Activated CD8-positive, alpha-beta memory T cell treated with anti-CD3 and anti-CD28 coated beads, Interleukin-2, amount 50 U/mL, for 48 hours (primary cell): Measurements from ENCODE around the gene RAB36.
A peak's percentile ranks its signal among the peaks of the same experiment; 100 is the strongest.

Source experiments
- DNase-seq: peaks from one replicate; pipeline ENCODE4 v3.0.0-alpha.2; 2020

The RAB36 gene, protein sequence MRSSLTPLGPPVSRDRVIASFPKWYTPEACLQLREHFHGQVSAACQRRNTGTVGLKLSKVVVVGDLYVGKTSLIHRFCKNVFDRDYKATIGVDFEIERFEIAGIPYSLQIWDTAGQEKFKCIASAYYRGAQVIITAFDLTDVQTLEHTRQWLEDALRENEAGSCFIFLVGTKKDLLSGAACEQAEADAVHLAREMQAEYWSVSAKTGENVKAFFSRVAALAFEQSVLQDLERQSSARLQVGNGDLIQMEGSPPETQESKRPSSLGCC

DNA sequence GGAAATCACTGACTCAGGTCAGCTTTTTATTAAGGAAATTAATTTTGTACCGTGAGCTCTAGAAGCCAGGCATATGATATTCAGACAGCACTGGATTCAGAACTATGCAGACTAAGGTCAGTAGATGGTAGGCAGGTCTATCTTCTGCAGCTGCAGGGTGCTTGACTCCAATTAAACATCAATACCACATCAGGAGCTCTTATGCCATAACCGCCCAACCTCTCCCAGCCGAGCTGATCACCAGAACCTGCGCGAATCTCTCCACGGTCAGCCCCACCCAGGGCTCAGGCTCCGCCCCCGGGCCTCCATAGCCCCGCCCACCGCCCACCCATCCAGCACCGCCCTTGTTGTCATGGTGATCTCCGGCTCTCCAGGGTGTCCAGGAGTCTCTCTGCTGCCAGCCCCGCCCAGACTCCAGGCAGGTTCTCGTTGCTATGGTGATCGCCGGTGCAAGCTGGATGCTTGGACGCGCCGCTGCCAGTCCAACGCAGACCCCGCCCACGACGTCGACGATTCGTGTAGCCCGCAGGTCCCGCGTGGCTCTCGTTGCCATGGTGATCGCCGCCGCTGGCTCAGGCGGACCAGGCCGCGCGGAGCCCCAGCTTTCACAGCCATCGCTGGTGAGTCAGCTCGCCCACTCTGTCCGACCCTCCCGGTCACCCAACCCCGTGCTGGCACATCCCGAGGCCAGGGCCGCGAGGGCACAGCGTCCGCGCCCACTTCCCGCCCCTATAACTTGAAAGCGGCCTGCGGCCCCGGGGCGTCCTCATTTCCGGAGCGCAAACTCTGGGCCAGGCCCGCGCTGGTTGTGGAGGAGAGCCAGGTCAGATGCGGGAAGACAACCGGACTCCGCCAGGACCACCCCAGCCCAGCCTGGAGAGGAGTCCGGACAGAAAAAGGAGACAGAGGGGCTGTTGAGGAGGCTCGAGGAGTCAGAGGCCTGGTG is at the start of gene RAB36:
Gene RAB36, plus strand, starts transcription at position 546 of the 946 bp plus-strand sequence. CDS start 1,140 bp downstream, outside the sequence.
- DNase-seq, result peak; percentile 89

DNA sequence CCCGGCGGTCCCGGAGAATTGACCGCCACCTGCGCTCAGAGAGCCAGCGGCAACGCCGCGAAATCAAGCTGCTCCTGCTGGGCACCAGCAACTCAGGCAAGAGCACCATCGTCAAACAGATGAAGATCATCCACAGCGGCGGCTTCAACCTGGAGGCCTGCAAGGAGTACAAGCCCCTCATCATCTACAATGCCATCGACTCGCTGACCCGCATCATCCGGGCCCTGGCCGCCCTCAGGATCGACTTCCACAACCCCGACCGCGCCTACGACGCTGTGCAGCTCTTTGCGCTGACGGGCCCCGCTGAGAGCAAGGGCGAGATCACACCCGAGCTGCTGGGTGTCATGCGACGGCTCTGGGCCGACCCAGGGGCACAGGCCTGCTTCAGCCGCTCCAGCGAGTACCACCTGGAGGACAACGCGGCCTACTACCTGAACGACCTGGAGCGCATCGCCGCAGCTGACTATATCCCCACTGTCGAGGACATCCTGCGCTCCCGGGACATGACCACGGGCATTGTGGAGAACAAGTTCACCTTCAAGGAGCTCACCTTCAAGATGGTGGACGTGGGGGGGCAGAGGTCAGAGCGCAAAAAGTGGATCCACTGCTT is 49.4 kb upstream of the RAB36 start:
- DNase-seq, result no peak

DNA sequence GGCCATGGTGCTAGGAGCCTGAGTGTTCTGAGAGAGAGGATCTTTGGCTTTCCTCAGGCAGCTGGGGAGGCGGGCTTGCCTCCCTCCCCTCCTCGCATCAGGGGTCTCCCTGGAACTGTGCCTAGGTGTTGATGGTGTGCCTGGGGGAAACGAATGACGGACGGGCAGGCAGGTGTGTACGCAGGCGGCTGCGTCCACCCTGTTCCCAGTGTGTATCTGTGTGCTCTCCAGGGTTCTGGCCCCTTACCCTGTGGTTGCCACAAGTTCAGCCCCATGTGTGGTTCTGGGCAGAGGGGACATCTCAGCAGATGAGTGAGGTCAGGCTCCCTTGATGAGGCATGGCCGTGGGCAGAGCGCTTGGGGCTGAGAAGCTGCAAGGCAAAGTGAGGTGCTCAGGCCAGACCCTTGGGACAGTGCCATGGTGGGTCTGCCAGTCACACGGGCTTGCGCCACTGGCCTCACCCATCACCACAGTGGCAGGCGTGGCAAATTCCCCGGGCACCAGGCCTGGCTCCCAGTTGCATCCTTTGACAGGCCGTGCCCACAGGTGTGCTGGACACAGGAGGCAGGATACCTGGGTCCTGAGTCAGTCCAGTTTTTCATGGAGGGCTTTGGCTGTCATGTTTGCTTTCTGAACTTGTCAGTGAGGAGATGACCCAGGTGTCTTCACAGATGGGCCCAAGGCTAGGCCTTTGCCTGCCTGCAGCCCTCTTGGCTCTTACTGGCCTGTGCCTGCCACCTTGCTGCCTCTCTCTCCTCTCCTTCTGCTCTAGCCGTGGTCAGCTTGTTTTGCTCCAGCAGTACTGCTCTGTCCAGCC is 47.7 kb upstream of the RAB36 start:
- DNase-seq, result no peak

DNA sequence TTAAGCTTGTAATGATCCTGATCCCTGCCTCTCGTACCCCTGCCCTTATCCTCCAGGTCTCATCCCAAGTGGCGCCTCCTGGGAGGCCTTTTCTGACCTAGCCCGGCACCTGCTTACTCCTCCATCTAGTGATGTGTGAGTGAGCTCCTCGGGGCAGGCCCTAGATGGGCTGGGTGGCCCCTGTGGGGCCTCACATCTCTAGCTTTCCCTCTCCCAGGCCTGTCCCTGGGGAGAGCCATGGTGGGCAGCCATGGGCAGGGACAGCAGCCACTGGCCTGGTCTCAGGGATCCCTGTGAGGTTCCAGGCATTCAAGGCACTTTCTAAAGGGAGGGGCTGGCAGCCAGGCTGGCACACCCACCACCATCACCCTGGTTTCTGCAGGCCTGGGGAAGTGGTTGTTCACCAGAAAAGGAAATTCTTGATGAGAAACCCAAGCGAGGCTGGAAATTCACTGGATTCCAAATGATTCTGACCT is 47.0 kb upstream of the RAB36 start:
- DNase-seq, result no peak

DNA sequence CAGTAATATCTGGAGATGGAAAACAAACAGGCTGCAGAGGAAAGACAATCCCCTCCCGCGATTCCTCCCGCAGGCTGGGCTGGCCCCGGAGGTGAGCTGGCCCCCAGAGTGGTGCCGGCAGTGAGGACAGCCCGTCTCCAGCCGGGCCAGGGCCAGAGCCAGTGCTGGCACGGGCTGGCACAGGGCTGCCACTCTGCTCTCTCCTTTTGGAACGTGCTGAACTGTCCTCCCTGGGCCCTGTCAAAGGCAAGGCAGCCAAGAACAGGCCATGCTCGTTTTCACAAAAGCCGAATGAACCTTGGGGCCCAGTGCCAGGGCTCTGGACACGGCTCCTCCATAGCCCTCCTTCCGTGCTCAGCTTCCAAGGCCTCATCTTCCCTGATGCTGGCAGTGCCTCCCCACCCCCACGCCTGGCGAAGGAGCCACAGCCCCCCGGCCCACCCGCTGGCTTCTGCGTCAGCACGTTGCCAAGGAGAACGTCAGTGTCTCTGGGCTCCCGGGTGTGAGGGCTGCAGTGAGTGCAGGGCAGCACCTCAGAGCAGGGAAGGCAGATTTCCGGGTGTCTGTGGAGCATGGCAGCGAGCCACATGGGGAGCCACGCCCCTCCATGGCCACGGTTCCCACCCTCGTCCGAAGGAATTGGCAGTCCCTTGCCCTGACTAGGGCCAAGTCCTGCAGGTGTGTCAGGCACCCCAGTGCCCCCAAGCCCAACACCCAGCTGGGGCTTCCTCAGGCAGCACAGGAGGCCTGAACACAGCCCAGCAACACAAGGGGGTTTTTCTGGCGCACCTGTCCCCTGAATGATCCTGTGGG is 46.4 kb upstream of the RAB36 start:
- no peak for DNase-seq

DNA sequence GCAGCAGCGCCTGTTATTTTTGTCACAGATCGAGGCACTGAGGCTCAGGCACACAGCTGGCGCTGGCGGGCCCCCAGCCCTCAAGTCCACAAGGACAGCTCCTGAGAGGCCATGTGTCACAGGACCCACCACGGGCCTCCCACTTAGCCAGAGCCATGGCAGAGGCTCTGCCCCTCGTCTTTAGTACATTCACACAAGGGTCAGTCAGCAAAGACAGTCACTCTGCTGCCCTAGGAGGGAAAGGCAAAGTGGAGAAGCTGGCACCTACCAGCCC is 45.8 kb upstream of the RAB36 start:
- DNase-seq, result no peak

DNA sequence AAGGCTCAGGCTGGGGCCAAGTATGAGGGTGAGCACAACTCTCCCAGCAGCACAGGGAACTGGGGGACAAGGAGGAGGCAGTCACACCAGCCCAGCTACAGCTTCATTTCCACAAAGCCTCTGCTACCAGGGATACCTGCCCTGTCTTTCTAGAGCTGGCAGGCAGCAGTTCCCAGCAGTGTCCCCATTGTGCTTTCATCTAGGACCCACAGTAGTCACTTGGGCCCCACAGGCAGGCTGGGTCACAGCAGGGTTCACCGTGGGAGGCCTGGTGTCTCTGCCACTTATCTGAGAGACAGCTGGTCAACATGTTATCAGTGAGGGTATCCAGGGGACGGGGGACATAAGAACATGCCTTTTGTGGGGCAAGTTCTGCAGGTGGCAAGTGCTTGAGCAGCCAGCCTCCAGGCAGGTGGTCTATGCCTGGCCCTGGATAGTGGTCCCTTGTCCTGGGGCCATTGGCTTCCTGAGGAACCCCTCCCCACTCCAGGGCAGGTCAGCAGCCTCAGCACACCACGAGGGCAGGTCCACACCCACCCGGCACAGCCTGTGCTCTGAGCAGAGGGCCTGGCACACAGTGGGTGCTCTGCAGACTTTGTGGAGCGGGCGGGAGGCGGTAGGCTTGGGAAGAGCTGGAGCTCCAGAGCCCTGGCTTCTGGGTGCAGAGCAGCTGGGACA is 45.0 kb upstream of the RAB36 start:
- no peak for DNase-seq

DNA sequence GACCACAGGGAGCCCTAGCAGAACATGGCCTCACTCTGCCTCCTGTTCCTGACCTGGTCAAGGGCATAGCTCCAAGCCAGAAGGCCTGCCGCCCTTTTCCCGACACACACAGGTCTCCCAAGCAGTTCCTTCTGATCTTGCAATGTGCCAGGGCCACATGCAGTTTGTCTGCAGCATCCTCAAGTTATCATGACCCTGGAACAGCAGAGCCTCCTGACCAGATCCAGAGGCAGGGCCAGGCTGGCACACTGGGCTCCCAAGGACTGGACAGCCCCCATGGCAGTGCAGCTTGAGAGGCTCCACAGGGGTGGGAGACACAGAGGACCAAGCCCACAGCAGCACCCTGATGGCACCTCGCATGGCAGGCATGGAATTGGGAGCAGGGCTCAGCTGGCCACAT is 43.8 kb upstream of the RAB36 start:
- DNase-seq, result no peak

DNA sequence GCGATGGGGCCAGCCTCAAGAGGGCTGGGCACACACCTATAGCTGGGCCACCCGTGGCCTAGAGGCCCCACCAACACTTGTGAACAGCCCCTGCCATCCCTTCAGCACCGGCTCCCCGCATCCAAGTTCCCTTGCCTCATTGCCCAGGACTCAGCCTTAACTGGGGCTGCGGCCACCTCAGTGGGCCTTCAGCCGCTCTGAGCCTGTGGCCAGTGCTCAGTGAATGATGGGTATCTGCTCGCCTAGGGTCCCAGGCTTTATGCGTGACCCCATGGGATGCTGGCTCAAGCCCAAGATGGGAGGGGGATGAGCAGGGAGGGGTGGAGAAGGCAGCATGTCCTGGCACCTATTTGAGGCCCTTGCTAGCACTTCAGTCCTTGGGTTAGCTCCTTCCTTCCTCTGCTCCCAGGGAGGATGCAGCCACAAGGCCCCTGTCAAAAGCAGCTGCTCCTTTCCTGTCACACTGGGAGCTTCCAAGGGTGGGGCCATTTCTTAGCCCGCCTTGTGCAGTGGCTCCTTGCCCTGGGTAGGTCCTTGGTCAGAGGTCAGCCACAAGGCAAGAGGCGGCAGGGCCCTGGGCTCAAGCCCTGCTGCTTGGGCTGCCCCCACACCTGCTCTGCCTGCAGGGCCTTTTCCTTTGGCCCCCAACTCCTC is 43.1 kb upstream of the RAB36 start:
- DNase-seq, result no peak

DNA sequence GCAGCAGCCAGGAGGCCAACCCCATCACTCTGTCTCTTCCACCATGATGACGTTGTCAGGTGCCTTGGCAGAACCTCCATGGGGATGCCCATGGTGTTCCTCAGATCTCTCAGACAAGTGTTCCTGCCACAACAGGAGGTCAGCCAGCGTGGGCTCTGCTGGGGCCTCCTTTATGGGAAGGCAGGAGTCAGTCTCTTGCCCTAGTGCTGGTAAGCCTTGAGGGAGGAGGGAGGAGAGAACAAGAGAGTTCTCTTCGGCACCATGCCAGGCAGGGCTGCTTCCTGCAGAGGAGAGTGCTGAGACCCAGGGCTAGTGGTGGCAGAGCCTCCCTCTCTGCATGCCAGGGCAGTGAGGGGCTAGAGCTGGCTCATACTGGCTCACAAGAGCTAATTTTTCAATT is 42.5 kb upstream of the RAB36 start:
- no peak for DNase-seq

DNA sequence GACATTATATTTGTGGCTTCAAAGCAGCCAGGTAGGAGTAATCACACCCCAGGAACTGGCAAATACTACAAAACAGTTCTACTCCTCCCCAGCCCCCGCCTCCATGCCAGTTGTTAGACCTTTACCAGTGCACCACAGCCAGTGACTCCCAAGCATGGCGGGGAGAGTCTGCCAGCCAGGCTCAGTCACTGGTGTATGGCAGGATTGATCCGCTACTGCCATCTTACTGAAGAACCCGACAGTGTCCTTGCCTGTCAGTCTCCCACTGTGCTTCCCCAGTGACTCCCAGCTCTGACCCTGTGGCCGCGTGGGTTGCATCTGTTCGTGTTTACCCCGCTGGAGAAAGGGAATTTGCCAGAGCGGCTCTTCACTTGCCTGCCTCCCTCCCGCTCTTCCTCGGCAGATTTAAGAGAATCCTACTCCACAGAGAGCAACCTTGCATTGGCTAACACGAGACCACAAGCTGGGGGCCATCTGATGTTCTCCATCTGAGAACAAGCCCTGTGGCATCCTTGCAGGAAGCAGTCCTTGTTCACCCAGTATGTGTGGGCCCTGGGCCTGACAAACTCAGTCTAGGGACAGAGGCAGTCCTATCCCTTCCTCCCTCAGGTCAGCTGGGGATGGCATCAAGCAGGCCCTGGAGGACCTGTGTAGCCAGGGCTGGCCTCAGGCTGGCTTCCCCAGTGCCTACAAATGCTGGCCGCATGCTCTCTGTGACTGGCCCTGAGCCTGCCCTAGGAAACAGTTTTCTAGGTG is 41.9 kb upstream of the RAB36 start:
- no peak for DNase-seq

DNA sequence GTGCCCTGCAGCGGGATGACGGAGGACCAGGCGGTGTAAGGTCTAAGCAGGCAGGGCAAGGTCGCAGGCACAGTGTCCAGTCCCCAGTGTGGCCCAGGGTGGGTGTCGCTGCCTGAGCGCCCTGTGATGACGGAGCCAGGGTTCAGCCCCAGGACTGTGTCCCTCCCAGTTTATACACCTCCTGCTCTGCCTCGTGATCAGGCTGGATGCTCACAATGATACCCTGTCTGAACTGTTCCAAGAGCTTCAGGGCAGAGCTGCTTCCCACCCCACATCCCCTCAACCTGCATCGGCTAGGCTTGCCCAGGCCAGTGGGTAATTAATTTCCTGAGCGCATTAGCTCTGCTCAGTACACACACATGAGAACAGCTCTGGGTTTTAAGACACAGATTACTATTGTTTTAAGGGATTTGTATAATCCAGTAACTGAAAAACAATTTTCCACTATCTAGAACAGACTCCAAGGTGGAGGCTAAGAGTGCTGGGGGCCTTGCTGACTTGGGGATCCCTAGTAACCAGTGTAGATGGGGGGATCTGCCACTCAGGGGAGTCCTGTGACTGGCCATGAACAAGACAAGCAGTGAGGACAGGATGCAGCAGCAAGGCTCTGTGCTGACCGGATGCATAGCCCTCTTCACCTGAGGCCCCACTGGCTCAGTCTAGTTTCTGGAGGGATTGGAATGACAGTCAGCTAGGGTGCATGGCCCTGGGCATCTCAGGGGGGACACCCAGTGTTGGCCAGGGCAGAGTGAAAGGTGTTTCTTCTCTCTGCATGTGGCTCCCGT is 40.9 kb upstream of the RAB36 start:
- no peak for DNase-seq

DNA sequence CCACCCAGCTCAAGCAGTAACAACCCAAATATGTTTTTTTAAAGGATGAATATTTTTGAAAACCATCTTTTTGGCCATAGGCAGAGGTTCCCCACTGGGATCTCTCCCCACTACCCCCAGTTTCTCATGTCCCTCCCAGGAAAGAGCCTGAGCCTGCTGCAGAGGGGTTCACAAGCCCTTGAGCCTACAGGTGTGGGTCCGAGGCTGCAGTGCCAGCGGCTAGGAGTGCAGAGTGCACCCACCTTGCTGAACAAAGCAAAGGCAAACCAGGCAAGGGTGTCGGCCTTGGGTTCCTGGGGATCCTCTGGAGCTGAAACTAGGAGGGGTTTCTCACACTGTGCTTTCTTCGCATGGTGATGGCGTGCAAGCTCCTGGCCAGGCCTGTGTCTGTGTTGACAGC is 40.0 kb upstream of the RAB36 start:
- no peak for DNase-seq

DNA sequence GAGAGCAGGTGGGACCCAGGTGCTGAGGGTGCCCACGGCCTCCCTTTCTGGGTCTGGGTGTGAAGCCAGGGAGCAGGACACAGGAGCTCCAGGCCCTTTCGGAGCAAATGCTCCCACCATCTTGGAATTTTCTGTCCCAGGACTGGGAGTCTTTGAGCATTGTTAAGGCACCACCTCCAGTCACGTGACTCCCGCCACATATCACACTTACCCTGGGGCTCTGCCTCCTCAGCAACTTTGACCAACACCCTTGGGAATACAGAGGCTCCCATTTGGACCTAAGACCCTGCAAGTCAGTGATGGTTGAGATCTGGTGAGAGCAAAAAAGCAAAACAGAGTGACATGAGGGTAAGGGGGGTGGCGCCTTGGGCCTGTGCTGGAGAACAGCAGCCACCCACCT is 39.4 kb upstream of the RAB36 start:
- no peak for DNase-seq

DNA sequence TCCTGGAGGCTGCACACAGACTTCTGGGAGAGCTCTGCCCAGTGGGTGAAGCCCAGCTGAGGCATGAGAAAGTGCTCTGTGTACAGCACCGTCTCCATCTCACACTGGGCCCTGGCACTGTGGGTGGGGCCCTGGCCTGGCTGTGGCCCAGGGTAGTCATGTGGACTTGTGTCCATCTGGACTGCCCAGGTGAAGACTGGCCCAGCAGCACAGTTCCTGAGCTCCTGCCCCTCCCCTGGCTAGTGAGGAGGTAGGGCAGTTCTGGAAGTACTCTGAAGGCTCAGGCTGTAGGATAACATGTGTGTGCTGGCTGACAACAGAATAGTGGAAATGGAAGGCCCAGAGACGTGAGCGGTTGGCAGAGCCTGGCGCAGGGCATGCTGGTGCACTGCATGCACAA is 38.9 kb upstream of the RAB36 start:
- DNase-seq, result no peak

DNA sequence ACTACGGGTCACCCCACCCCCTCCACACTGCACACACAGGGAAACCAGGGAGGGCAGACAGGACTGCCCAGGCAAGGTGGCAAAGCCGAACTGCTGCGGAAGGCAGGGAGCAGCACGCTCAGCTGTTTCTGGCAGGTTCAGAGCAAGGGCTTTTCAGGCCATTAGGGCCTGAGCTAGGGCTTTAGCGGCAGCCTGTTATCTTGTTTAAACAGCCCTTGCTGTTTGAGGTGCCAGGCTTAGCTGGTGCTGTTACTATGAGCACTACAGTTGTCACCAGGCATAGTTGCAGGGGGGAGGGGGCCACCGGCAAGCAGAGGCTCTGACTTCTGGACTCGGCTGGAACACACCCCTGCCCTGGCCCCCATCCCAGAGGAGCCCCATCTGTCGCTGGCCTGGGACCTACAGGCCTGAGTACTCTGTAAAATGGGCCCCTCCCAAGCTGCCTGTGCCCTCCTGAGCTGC is 38.3 kb upstream of the RAB36 start:
- DNase-seq, result no peak

DNA sequence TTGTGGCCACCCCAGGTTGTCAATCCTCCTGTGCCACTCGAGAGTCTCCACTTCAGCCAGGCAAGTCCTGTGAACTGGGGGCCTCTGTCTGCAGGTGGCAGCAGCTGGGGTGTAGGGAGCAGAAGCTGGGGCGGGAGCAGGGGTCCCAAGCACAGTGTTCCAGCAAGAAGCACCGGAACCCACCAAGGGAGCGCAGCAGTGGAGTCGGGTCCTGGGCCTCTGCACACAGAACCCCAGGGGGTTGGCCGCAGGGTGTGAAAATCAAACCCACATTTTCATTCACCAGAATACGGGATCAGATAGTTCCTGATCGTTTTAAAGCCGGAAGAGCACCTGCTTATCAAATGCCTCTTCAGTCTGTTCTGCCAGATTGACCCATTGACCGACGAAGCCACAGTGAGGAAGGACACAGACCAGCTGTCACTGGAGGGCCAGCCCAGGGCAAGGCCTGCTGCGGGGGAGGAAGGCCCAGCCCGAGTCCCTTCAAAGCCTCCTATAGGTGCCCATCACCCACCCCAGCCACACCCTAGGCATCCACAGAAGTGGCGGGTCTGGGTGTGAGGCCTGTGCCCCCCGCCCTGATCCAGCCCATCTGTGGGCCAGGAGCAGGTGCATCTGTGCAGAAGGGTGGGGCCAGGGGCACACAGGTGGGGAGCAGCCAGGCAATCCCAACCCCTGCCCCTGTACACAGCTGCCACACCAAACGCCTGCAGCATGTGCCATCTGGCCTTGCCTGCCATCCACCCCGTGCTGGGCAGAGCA is 37.6 kb upstream of the RAB36 start:
- DNase-seq, result no peak
